ENCODE measurements around the gene MAP1LC3B. TPM values are rescaled to one million over a fixed set of nuclear protein-coding genes. Genes with fewer than 3 reads are reported as not detected.
A peak's percentile ranks its signal among the peaks of the same experiment; 100 is the strongest.

The MAP1LC3B gene
- total RNA-seq, 2 donors from 2014 or later, result 18.5 to 22.8 TPM

- H3K9me3 ChIP-seq, result no peaks in the 10 kb centered on the region
- WGBS, 2 donors, result 93% methylated on average over 15 of the region's 15 CpGs
- H3K27me3 ChIP-seq, result no peaks in the 10 kb centered on the region
- TF ChIP-seq, protein P1, sequence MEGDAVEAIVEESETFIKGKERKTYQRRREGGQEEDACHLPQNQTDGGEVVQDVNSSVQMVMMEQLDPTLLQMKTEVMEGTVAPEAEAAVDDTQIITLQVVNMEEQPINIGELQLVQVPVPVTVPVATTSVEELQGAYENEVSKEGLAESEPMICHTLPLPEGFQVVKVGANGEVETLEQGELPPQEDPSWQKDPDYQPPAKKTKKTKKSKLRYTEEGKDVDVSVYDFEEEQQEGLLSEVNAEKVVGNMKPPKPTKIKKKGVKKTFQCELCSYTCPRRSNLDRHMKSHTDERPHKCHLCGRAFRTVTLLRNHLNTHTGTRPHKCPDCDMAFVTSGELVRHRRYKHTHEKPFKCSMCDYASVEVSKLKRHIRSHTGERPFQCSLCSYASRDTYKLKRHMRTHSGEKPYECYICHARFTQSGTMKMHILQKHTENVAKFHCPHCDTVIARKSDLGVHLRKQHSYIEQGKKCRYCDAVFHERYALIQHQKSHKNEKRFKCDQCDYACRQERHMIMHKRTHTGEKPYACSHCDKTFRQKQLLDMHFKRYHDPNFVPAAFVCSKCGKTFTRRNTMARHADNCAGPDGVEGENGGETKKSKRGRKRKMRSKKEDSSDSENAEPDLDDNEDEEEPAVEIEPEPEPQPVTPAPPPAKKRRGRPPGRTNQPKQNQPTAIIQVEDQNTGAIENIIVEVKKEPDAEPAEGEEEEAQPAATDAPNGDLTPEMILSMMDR (IDR thresholded peaks at IDR 0.05), result no peak
- TF ChIP-seq POLR2A (IDR thresholded peaks at IDR 0.05), result no peak
- no peak overlapping the region for H3K27ac ChIP-seq
- H3K36me3 ChIP-seq (replicated peaks in 1 of 2; ENCODE audit: insufficient read depth in 1 of 2, low read depth in 2 of 2), result no peaks in the 10 kb centered on the region
- intact Hi-C loops (cut with DNase I), result no loop called here
- ATAC-seq (no peak), DNase-seq (no peak)
- no peak overlapping the region for H3K4me3 ChIP-seq
- H3K4me1 ChIP-seq, result no peaks in the 10 kb centered on the region
Observed at GRCh38 chr16:87352818-87353217, 39.3 kb upstream of the MAP1LC3B start.

- Histone ChIP-seq H3K36me3 (replicated peaks in 1 of 2; ENCODE audit: insufficient read depth in 1 of 2, low read depth in 2 of 2) (peaks cover 0 to 7% of the 10 kb centered on the region in 2 donors), H3K27me3 (no peaks in the 10 kb centered on the region), H3K27ac (no peak overlapping the region), H3K4me1 (no peaks in the 10 kb centered on the region), H3K4me3 (no peak overlapping the region), H3K9me3 (no peaks in the 10 kb centered on the region)
- no peak for TF ChIP-seq POLR2A (IDR thresholded peaks at IDR 0.05)
- TF ChIP-seq, protein P1 (IDR thresholded peaks at IDR 0.05), result no peak
- DNase-seq, result no peak
- 93 to 95% methylated on average over 17 of the region's 17 CpGs for WGBS, 2 donors
- no peak for ATAC-seq
- intact Hi-C loops (cut with DNase I), result no loop called here
Observed at GRCh38 chr16:87353613-87354012, 38.5 kb upstream of the MAP1LC3B start.

DNA sequence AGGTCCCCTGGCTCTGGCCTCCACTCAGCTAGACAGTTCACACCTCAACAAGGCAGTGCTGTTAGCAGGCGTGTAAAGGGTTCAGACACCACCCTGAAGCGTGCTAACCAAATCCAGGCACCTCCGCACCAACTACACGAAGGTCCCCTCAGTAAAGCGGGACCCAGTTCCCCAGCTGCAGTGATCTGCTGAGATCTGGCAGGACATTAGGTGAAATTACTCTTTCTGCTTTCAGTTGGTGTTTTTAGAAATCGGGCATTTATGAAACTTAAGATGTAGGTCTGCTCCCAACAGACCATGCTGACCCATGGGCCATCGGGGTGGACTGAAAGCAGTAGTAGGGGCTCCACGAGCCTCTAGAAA, 35.7 kb upstream of the MAP1LC3B start:
- ATAC-seq, result no peak
- no peak for TF ChIP-seq POLR2A (IDR thresholded peaks at IDR 0.05)
- TF ChIP-seq, protein P1 (IDR thresholded peaks at IDR 0.05), result no peak
- Histone ChIP-seq H3K4me3 (no peak overlapping the region), H3K4me1 (no peaks in the 10 kb centered on the region), H3K27me3 (no peaks in the 10 kb centered on the region), H3K27ac (no peak overlapping the region), H3K9me3 (no peaks in the 10 kb centered on the region), H3K36me3 (replicated peaks in 1 of 2; ENCODE audit: insufficient read depth in 1 of 2, low read depth in 2 of 2) (peaks cover 0 to 13% of the 10 kb centered on the region in 2 donors)
- intact Hi-C loops (cut with DNase I), result no loop called here
- 93 to 95% methylated on average over 8 of the region's 8 CpGs for WGBS, 2 donors
- no peak for DNase-seq

GRCh38 chr16:87358250-87358649, 33.9 kb upstream of the MAP1LC3B start:
- intact Hi-C loops (cut with DNase I), result no loop called here
- H3K27ac ChIP-seq, result no peak overlapping the region
- no peaks in the 10 kb centered on the region for H3K27me3 ChIP-seq
- DNase-seq (no peak), ATAC-seq (no peak)
- no peaks in the 10 kb centered on the region for H3K9me3 ChIP-seq
- H3K4me1 ChIP-seq, result peaks cover under 1% of the 10 kb centered on the region
- TF ChIP-seq, protein P1 (IDR thresholded peaks at IDR 0.05), result no peak
- no peak for TF ChIP-seq POLR2A (IDR thresholded peaks at IDR 0.05)
- no peak overlapping the region for H3K4me3 ChIP-seq
- peaks cover 0 to 13% of the 10 kb centered on the region in 2 donors for H3K36me3 ChIP-seq (replicated peaks in 1 of 2; ENCODE audit: insufficient read depth in 1 of 2, low read depth in 2 of 2)
- WGBS, 2 donors, result 91 to 93% methylated on average over 17 of the region's 17 CpGs

- Histone ChIP-seq H3K36me3 (replicated peaks in 1 of 2; ENCODE audit: insufficient read depth in 1 of 2, low read depth in 2 of 2) (peaks cover 0 to 13% of the 10 kb centered on the region in 2 donors), H3K27me3 (no peaks in the 10 kb centered on the region), H3K4me3 (no peak overlapping the region), H3K27ac (no peak overlapping the region), H3K9me3 (no peaks in the 10 kb centered on the region), H3K4me1 (peaks cover 5% of the 10 kb centered on the region)
- 78 to 90% methylated on average over 5 to 9 of the region's 9 CpGs for WGBS, 2 donors
- DNase-seq (peak in 2 of 4 donors; percentile 30 to 36), ATAC-seq (no peak)
- TF ChIP-seq, protein P1 (IDR thresholded peaks at IDR 0.05), result no peak
- no peak for TF ChIP-seq POLR2A (IDR thresholded peaks at IDR 0.05)
- intact Hi-C loops (cut with DNase I), result no loop called here
Observed at GRCh38 chr16:87358696-87359095, 33.4 kb upstream of the MAP1LC3B start.
